DND-41 (cell line): ENCODE measurements around the gene KLLN.
"Not testable (repeated sequence)": the region's sequence is repeated elsewhere in the genome, so short reads cannot be mapped to it uniquely, and the experiment has no call there.

Experiments used
- ATAC-seq: fragments of 200-7000 bp; cut with Tn5 transposase; 3 replicates; pipeline ENCODE4 v1.9.1; 2021; ENCODE audit warnings: low read depth; ENCODE audit not compliant: insufficient read depth
- DNase-seq: peaks from one replicate; pipeline ENCODE4 v3.0.0-alpha.2; 2020
- H2AFZ ChIP-seq: 2 replicates; pipeline ENCODE4 v1.6.0; 2012; ENCODE audit warnings: low read depth, low read length
- H3K27ac ChIP-seq: 2 replicates; pipeline ENCODE4 v1.5.1; 2012; ENCODE audit warnings: low read length, inconsistent platforms
- H3K27me3 ChIP-seq: fragments of 200-600 bp; sonication (generic); 2 replicates; pipeline ENCODE4 v1.6.0; 2012; ENCODE audit warnings: low read length, mild to moderate bottlenecking, inconsistent platforms; ENCODE audit not compliant: insufficient read depth, poor library complexity
- H3K36me3 ChIP-seq: 2 replicates; pipeline ENCODE4 v1.5.1; 2012; ENCODE audit warnings: low read length, inconsistent platforms; ENCODE audit not compliant: insufficient read depth
- H3K4me1 ChIP-seq: 2 replicates; pipeline ENCODE4 v1.5.1; 2012; ENCODE audit warnings: mild to moderate bottlenecking, low read length; ENCODE audit not compliant: insufficient read depth
- H3K4me2 ChIP-seq: 2 replicates; pipeline ENCODE4 v1.6.0; 2012; ENCODE audit warnings: mild to moderate bottlenecking, moderate library complexity, low read length, inconsistent platforms; ENCODE audit not compliant: insufficient read depth
- H3K4me3 ChIP-seq, 2 experiments: fragments of 200-600 bp in 1 of 2; shearing (Covaris generic) in 1 of 2; 2 replicates each; pipeline ENCODE4 v1.5.1; 2012 to 2016; ENCODE audit warnings: inconsistent platforms in 2 of 2, low read length in 2 of 2, mild to moderate bottlenecking in 2 of 2, low read depth in 1 of 2, moderate library complexity in 1 of 2
- H3K79me2 ChIP-seq: 2 replicates; pipeline ENCODE4 v1.6.0; 2012; ENCODE audit warnings: low read length, inconsistent platforms; ENCODE audit not compliant: insufficient read depth
- H3K9ac ChIP-seq: 2 replicates; pipeline ENCODE4 v1.6.0; 2012; ENCODE audit warnings: low read depth, mild to moderate bottlenecking, inconsistent platforms, low read length, moderate library complexity
- H3K9me3 ChIP-seq: 2 replicates; pipeline ENCODE4 v1.5.1; 2012; ENCODE audit warnings: low read length, moderate library complexity, mild to moderate bottlenecking, inconsistent platforms; ENCODE audit not compliant: insufficient read depth, severe bottlenecking
- H4K20me1 ChIP-seq: 2 replicates; pipeline ENCODE4 v1.6.0; 2012; ENCODE audit warnings: low read length; ENCODE audit not compliant: insufficient read depth
- CTCF ChIP-seq: IDR thresholded peaks from 2 replicates; pipeline ENCODE4 v1.5.1; 2012; ENCODE audit warnings: borderline replicate concordance, low read length, moderate library complexity, mild to moderate bottlenecking; ENCODE audit not compliant: poor library complexity, severe bottlenecking; ENCODE audit errors: extremely low read depth
- EZH2 ChIP-seq: IDR thresholded peaks from 3 replicates; pipeline ENCODE4 v1.6.1; 2012; ENCODE audit warnings: borderline replicate concordance, low read depth, mild to moderate bottlenecking, moderate library complexity, low read length, inconsistent platforms; ENCODE audit not compliant: severe bottlenecking

KLLN gene

GRCh38 chr10:87829986-87830729 is 33.2 kb downstream of the KLLN start:
- Histone ChIP-seq H2AFZ (no peak overlapping the region), H3K4me2 (no peak overlapping the region)

GRCh38 chr10:87829051-87829450 is 34.3 kb downstream of the KLLN start:
- H3K27me3 ChIP-seq, result not testable (repeated sequence)

More at GRCh38 chr10:87829986-87830729, 33.2 kb downstream of the KLLN start:
- Histone ChIP-seq H4K20me1 (no peaks in the 10 kb centered on the region), H3K9me3 (no peaks in the 10 kb centered on the region), H3K36me3 (no peaks in the 10 kb centered on the region), H3K27me3 (no peaks in the 10 kb centered on the region), H3K27ac (peak overlapping the region; percentile 15; the same call in 1 of the 2 replicates), H3K79me2 (no peaks in the 10 kb centered on the region), H3K4me3 (no peak overlapping the region), H3K9ac (no peak overlapping the region), H3K4me1 (peaks cover 17% of the 10 kb centered on the region)
- no peak for TF ChIP-seq CTCF
- TF ChIP-seq EZH2, result no peak
- ATAC-seq (peak; percentile 83), DNase-seq (no peak)

GRCh38 chr10:87827681-87828080 is 35.7 kb downstream of the KLLN start:
- Histone ChIP-seq H3K4me3 (no peak overlapping the region), H2AFZ (no peak overlapping the region), H3K4me2 (no peak overlapping the region), H3K36me3 (no peaks in the 10 kb centered on the region), H3K9ac (no peak overlapping the region), H4K20me1 (no peaks in the 10 kb centered on the region), H3K4me1 (peaks cover 17% of the 10 kb centered on the region), H3K79me2 (no peaks in the 10 kb centered on the region), H3K27me3 (no peaks in the 10 kb centered on the region), H3K27ac (no peak overlapping the region), H3K9me3 (no peaks in the 10 kb centered on the region)
- TF ChIP-seq EZH2, result no peak
- no peak for TF ChIP-seq CTCF
- no peak for DNase-seq
- ATAC-seq, result no peak

More at GRCh38 chr10:87829051-87829450, 34.3 kb downstream of the KLLN start:
- not testable (repeated sequence) for ATAC-seq, H2AFZ ChIP-seq, H3K4me3 ChIP-seq, H3K9me3 ChIP-seq, H3K4me2 ChIP-seq, H4K20me1 ChIP-seq, H3K27ac ChIP-seq, H3K79me2 ChIP-seq, DNase-seq, H3K9ac ChIP-seq, H3K36me3 ChIP-seq
- H3K4me1 ChIP-seq, result peaks cover 17% of the 10 kb centered on the region

- no peak overlapping the region for H3K27ac ChIP-seq
- no peak overlapping the region for H3K4me2 ChIP-seq
- ATAC-seq, result no peak
- H3K9me3 ChIP-seq, result no peaks in the 10 kb centered on the region
- no peaks in the 10 kb centered on the region for H3K36me3 ChIP-seq
- TF ChIP-seq EZH2 (no peak), CTCF (no peak)
- H3K79me2 ChIP-seq, result no peaks in the 10 kb centered on the region
- H2AFZ ChIP-seq, result no peak overlapping the region
- no peak for DNase-seq
- H3K9ac ChIP-seq, result no peak overlapping the region
- H3K27me3 ChIP-seq, result no peaks in the 10 kb centered on the region
- H3K4me1 ChIP-seq, result peaks cover 17% of the 10 kb centered on the region
- no peak overlapping the region for H3K4me3 ChIP-seq
- no peaks in the 10 kb centered on the region for H4K20me1 ChIP-seq
Observed at GRCh38 chr10:87826653-87827052, 36.7 kb downstream of the KLLN start.
